Subcutaneous abdominal adipose tissue (tissue), 5 donors: Measurements from ENCODE around the gene CD2BP2.
"Not testable (repeated sequence)": the region's sequence is repeated elsewhere in the genome, so short reads cannot be mapped to it uniquely, and the experiment has no call there.

Source experiments
- H3K27ac ChIP-seq: one replicate; pipeline ENCODE4 v1.7.0; 2013; ENCODE audit warnings: low read depth, mild to moderate bottlenecking, inconsistent platforms, low read length, moderate library complexity
- H3K27me3 ChIP-seq, 5 donors: one replicate each; pipeline ENCODE4 v1.7.0; 2013; ENCODE audit warnings: low read length in 5 of 5, inconsistent platforms in 1 of 5; ENCODE audit not compliant: control insufficient read depth in 5 of 5, insufficient read depth in 4 of 5
- H3K36me3 ChIP-seq, 5 donors: one replicate each; pipeline ENCODE4 v1.7.0; 2013; ENCODE audit warnings: low read length in 5 of 5; ENCODE audit not compliant: control insufficient read depth in 5 of 5, insufficient read depth in 5 of 5
- H3K4me1 ChIP-seq, 5 donors: one replicate each; pipeline ENCODE4 v1.7.0; 2013; ENCODE audit warnings: low read length in 5 of 5, mild to moderate bottlenecking in 3 of 5, moderate library complexity in 1 of 5; ENCODE audit not compliant: control insufficient read depth in 5 of 5, insufficient read depth in 5 of 5
- H3K4me3 ChIP-seq, 5 donors: one replicate each; pipeline ENCODE4 v1.7.0; 2013; ENCODE audit warnings: low read length in 5 of 5, low read depth in 1 of 5
- H3K9ac ChIP-seq, 5 donors: one replicate each; pipeline ENCODE4 v1.7.0; 2013; ENCODE audit warnings: low read length in 5 of 5, mild to moderate bottlenecking in 4 of 5, moderate library complexity in 3 of 5
- H3K9me3 ChIP-seq, 5 donors: one replicate each; pipeline ENCODE4 v1.7.0; 2013; ENCODE audit warnings: low read length in 5 of 5; ENCODE audit not compliant: control insufficient read depth in 5 of 5
- donor health status: healthy.
- donor health status: healthy.
- donor health status: healthy.
- donor health status: healthy.
- donor health status: healthy.

The CD2BP2 gene

DNA sequence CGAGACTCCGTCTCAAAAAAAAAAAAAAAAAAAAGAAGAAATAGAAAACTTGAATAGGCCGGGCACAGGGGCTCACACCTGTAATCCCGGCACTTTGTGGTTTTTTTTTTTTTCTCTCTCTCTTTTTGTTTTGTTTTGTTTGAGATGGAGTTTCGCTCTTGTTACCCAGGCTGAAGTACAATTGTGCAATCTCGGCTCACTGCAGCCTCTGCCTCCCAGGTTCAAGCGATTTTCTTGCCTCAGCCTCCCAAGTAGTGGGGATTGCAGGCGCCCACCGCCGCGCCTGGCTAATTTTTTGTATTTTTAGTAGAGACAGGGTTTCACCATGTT is 11.7 kb downstream of the CD2BP2 start:
- not testable (repeated sequence) for H3K4me1 ChIP-seq, H3K4me3 ChIP-seq, H3K9ac ChIP-seq, H3K36me3 ChIP-seq, H3K27me3 ChIP-seq, H3K27ac ChIP-seq, H3K9me3 ChIP-seq

DNA sequence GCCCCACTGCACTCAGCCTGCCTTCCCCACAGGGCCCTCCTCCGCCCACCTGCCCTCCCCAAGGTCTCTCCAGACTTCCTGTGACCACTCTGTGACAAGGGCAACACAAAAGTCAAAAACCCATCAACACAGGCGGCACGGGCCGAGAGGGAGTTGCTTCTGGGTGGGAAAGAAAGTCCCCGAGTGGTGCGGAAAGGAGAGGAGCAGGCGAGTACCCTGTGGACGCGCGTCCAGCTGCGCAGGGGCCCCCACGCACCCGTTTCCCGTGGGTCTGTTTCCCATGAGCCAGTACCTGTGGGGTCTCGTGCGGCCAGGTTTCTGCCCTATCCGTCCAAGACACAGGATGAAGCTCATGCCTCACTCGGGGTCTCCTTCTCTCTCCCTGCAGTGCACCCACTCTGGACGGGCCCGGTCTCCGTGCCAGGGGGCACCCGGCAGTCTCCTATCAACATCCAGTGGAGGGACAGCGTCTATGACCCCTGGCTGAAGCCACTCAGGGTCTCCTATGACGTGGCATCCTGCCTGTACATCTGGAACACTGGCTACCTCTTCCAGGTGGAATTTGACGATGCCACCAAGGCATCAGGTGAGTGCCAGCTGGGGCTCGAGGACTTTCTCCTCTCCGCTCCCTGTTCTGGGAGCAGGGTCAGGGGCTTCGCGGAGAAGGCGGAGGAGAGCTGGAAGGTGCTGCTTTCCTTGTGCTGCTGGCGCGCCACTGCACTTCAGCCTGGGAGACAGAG is 12.2 kb downstream of the CD2BP2 start:
- H3K36me3 ChIP-seq = no peaks in the 10 kb centered on the region
- H3K9me3 ChIP-seq = no peaks in the 10 kb centered on the region
- no peak overlapping the region for H3K4me3 ChIP-seq
- no peak overlapping the region for H3K27ac ChIP-seq
- H3K27me3 ChIP-seq = no peaks in the 10 kb centered on the region
- peaks cover 0 to 3% (median 0%) of the 10 kb centered on the region in 5 donors for H3K4me1 ChIP-seq
- no peak overlapping the region for H3K9ac ChIP-seq

DNA sequence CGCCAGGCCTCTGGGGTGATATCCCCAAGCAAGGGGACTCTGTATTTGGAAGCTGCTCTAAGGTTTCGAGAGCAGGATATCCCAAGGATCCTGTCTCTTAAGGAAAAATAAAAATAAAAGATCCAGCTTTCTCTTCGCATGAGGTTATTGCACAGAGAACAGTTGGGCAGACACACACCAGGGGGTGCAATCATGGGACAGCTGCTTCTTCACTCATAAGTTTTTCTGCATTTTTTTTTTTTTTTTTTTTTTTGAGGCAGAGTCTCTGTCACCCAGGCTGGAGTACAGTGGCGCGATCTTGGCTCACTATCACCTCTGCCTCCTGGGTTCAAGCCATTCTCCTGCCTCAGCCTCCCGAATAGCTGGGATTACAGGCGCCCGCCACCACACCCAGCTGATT is 13.1 kb downstream of the CD2BP2 start:
- not testable (repeated sequence) for H3K4me3 ChIP-seq, H3K27ac ChIP-seq, H3K36me3 ChIP-seq, H3K4me1 ChIP-seq, H3K9ac ChIP-seq, H3K9me3 ChIP-seq, H3K27me3 ChIP-seq

DNA sequence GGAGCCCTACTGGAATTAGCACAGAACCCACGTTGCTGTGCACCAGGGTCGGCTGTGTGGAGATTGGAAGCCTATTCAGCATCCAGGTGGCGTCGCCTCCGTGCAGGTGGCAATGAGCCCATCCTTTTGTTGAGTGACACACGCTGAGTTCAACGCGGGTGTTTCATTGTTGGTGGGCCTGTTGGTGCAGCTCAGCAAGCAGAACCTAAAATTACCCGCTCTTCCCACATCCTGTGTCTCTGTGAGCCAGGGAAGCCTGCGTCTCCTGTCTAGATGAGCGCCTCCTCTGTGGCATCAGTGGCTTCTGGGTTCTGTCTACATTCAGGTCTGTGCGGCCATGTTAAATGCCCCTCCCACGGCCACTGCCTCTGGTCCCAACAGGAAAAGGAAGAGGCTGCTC is 14.5 kb downstream of the CD2BP2 start:
- Histone ChIP-seq H3K4me1 (peaks cover 0 to 10% (median 5%) of the 10 kb centered on the region in 5 donors), H3K4me3 (no peak overlapping the region), H3K36me3 (no peaks in the 10 kb centered on the region), H3K27me3 (no peaks in the 10 kb centered on the region), H3K9me3 (no peaks in the 10 kb centered on the region), H3K27ac (no peak overlapping the region), H3K9ac (no peak overlapping the region)

DNA sequence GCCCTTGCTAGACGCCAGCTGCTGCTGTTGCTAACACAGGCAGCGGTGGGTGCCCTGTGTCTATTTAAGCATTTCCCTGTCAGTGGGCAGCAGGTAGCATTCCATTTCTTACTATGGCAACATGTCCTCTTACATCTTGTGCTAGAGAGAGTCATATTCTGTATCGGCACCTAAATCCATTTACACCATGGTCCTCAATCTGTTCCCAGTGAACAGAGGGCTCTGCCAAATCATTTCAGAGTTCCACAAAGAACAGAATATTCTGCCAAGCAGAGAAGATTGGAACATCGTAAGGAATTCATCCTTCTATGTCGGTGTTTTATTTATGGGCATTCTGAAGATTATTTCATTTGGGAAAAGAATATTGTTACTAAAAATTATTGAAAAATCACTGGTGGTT is 16.4 kb downstream of the CD2BP2 start:
- not testable (repeated sequence) for H3K36me3 ChIP-seq, H3K9ac ChIP-seq, H3K27ac ChIP-seq, H3K27me3 ChIP-seq, H3K9me3 ChIP-seq, H3K4me3 ChIP-seq
- peaks cover 0 to 14% (median 8%) of the 10 kb centered on the region in 5 donors for H3K4me1 ChIP-seq

DNA sequence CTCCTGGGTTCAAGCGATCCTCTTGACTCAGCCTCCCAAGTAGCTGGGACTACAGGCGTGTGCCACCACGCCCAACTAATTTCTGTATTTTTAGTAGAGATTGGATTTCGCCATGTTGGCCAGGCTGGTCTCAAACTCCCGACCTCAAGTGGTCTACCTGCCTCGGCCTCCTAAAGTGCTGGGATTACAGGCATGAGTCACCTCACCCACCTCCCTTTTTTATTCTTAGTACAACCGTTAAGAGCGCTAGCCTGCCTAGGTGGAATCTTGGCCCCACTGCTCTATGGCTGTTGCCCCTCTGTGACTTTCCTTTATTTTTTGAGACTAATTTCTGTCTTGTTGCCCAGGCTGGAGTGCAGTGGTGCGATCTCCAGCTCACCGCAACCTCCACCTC is 17.1 kb downstream of the CD2BP2 start:
- H3K27me3 ChIP-seq, H3K4me3 ChIP-seq, H3K36me3 ChIP-seq, H3K27ac ChIP-seq, H3K9ac ChIP-seq, H3K9me3 ChIP-seq: not testable (repeated sequence)
- H3K4me1 ChIP-seq = peaks cover 0 to 14% (median 8%) of the 10 kb centered on the region in 5 donors

DNA sequence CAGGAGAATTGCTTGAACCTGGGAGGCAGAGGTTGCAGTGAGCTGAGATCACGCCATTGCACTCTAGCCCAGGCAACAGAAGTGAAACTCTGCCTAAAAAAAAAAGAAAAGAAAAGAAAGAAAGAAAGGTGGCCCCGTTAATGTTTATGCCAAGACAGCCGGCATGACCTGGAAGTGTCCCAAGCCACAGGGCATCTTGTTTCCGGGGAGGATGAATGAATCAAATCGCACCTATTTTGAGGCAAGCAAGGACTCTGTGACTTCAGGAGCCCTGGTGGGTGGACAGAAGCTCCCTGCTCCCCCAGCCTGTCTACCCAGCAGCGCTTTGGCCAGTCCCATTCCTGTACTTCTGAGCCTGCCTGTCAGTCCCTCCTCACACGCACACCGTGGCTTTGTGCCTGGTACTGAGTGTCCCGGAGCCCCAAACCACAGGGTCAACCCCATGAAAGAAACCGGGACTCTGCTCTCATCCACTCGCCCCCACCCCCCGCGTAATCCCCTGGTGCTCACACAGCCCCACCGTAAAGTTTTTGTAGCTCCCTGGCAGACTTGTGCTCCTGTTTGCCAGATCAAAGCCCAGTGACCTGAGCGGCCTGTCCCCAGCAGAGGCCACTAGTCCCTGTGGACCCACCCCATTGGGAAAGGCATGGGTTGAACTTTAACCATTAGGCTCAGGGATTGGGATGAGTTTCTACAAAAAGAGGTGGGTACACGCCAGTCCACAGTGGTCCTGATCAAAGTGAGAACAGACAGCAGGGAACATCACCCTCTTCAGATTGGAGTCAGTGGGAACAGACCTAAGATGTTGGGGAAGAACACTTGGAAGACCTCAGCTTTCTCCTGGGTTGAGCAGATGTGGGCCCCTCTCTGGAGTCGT is 19.3 kb downstream of the CD2BP2 start:
- peaks cover 0 to 14% (median 8%) of the 10 kb centered on the region in 5 donors for H3K4me1 ChIP-seq

DNA sequence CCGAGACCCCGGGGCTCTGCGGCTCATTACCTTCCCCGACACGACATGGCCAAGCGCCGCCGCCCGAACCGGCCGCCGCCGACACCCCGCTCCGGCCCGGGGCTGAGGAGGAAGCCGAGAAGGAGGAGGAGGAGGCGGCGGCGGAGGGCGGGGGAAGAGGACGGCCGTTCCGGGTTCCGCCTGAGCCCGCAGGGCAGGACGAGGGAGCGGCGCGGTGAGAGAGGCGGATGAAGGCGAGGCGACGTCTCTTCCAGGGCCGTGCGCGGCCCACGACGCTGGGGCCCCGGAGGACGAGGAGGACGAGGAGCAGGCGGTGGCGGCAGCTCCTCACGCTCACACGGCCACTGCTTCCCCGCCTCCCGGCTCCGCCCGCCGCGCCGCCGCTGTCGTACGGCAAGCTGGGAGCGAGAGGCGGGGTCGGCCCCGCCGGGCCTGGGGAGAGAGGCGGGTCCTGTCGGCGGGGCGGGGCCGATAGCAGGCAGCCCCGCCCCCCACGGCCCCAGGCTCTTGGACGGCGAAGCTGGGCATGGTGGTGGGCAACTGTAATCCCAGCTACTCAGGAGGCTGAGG is 20.0 kb downstream of the CD2BP2 start:
- not testable (repeated sequence) for H3K27me3 ChIP-seq, H3K36me3 ChIP-seq, H3K9me3 ChIP-seq
- Histone ChIP-seq H3K4me1 (peaks cover 0 to 14% (median 8%) of the 10 kb centered on the region in 5 donors), H3K4me3 (peak overlapping the region; percentile 64 to 77 (median 70)), H3K27ac (peak overlapping the region; percentile 60), H3K9ac (peak overlapping the region in 3 of 5 donors; percentile 58 to 86 (median 79))

More for the DNA sequence above, 19.3 kb downstream of the CD2BP2 start:
- peak overlapping the region in 3 of 5 donors; percentile 58 to 79 (median 64) for H3K9ac ChIP-seq
- H3K36me3 ChIP-seq = no peaks in the 10 kb centered on the region
- H3K27me3 ChIP-seq = no peaks in the 10 kb centered on the region
- no peaks in the 10 kb centered on the region for H3K9me3 ChIP-seq
- H3K4me3 ChIP-seq = peak overlapping the region; percentile 64 to 77 (median 70)
- peak overlapping the region; percentile 60 for H3K27ac ChIP-seq

DNA sequence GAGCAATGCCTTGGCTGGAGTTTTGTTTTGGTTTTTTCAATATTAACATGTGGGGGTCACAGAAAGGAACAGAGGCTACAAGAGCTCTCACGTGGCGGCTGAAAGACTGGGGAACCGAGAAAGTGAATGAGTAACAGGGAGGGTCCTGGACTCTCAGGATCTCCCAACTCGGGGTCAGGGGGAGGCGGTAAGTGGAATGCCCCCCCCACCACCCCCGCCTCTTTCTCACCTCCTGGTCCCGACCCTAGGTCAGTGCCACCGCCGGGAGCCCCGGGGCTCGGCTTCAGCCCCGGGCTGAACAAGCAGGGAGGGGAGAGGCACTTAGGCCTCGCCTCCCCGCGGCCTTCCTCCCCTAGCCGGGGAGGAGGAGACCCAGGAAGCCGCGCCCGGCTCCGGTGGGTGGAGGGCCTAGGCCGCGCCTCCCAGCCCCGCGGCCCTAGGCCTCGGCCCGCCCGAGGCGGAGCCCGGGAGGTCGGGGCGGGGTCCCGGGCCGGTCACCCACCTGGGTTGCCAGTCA is 20.6 kb downstream of the CD2BP2 start:
- H3K9me3 ChIP-seq, H3K27me3 ChIP-seq, H3K36me3 ChIP-seq: not testable (repeated sequence)
- Histone ChIP-seq H3K27ac (peak overlapping the region; percentile 46), H3K4me1 (peaks cover 0 to 14% (median 8%) of the 10 kb centered on the region in 5 donors), H3K9ac (peak overlapping the region in 3 of 5 donors; percentile 56 to 66 (median 58)), H3K4me3 (peak overlapping the region; percentile 62 to 77 (median 68))

DNA sequence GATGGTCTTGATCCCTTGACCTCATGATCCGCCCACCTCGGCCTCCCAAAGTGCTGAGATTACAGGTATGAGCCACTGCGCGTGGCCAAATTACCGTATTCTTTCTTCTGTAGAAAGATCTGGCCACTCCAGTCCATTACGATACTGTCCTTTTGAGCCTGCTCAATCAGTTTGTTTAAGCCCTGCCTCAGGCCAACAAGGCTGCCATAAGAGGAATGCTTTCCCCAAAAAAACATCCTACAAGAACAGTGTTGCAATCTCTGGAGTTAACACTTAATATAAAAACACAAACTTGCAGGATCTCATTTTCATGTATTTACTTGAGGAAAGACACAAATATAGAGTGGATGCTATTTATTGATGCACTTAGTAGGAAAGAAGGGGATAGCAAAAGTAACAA is 30.9 kb downstream of the CD2BP2 start:
- H3K36me3 ChIP-seq, H3K4me1 ChIP-seq, H3K4me3 ChIP-seq, H3K27ac ChIP-seq, H3K9me3 ChIP-seq, H3K9ac ChIP-seq, H3K27me3 ChIP-seq: not testable (repeated sequence)
